ENCODE data around the gene LGI4.
"Not testable (repeated sequence)": the region's sequence is repeated elsewhere in the genome, so short reads cannot be mapped to it uniquely, and the experiment has no call there.

Gene LGI4

DNA sequence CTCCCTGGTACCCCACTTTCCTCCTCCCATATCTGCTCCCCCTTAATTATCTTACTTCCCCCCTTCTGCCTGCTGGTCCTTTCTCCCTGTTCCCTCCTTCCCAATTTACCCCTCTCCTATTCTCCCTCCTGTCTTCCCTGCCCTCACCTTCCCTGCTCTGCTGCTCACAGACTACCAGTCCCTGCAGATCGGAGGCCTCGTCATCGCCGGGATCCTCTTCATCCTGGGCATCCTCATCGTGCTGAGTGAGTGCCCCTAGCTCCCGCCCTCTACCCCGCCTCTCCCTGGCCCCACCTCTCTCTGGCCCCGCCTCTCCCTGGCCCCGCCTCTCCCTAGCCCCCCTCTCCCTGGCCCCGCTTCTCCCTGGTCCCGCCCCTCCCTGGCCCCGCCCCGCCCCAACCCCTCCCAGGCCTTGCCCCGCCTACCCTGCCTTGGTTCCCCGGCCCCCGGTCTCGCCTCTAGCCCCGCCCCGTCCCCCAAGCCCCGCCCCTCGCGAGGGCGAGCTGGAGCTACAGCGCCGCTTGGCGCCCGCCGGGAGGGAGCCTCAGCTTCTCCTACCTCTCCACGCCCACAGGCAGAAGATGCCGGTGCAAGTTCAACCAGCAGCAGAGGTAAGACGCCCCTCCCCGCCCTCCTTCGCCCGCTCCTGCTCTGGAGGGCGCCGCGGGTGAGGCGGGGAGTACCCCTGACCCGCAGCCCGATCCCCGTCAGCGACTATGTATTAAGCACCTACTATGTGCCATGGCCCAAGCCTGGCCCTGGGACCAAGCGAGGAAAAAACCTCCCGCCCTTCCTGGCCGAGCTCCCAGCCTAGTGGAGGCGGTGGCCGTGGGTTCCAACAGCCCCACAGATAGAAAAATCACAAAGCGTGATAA lies 6.3 kb upstream of the LGI4 start:
- DNase-seq, result no peak

- DNase-seq, result no peak
These were observed 5.5 kb upstream of the LGI4 start for GRCh38 chr19:35140207-35140961.

- no peak for DNase-seq
These were observed 3.5 kb upstream of the LGI4 start, which contains the start of gene FXYD1 for GRCh38 chr19:35138305-35138892. FXYD1 (plus strand) TSS chr19:35138824; CDS start chr19:35140080, 1,256 bp downstream.

DNA sequence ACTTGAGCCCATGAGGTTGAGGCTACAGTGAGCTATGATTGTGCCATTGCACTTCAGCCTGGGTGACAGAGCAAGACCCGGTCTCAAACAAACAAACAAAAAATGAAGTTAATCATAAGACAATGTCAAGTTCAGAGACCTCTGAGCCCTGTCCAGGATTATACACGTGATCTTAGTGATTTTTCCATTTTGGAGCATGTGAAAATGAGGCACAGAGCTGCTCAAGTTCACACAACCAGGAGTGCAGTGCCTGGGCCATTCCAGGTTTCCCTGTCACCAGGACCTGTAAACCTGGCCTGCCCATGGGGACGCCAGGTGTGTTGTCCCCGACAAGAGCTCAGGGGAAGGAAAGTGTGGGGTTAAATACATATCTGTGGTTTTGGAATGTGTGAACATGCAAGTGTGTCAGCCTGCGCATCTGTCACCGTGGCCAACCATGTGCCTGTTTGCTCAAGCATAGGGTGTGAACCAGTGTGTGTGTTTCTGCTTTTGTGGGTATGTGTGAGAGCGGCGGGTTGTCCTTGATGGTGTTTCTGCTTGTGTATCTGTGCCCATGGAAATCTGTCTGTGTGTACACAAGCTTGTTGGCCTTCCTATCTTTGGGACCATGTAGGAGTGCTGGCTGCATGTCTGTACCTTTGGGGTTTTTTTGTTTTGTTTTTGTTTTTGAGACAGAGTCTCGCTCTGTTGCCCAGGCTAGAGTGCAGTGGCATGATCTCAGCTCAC lies 2.3 kb upstream of the LGI4 start:
- DNase-seq, result no peak

- no peak for DNase-seq
These were observed 1.4 kb upstream of the LGI4 start for GRCh38 chr19:35136231-35136630.

DNA sequence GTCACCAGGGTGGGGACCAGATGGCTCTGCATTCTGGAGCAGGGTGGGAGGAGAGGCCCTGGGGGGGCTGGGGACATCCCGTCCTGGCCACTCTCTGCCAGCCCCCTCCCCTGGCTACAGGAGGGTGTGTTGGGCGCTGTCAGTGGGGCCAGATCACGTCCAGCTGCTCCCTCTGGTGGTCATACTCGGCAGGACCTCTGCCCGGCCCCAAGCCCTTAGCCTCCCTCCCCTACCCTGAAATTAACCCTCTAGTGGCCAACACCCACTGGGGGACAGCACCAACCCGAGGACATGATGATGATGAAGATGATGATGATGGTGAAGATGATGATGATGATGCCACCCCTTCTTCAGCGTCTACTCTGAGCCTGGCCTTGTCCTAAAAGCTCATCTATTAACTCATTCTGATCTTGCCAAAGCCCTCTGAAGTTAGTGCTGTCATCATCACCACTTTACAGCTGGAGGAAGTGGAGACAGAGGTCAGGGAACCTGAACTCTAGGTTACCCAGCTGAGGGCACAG lies 590 bp upstream of the LGI4 start:
- DNase-seq, result peak; percentile 8

GRCh38 chr19:35133826-35134225 lies 1.0 kb downstream of the LGI4 start:
- DNase-seq, result no peak

- no peak for DNase-seq
These were observed 2.6 kb downstream of the LGI4 start for GRCh38 chr19:35132254-35132653.

DNA sequence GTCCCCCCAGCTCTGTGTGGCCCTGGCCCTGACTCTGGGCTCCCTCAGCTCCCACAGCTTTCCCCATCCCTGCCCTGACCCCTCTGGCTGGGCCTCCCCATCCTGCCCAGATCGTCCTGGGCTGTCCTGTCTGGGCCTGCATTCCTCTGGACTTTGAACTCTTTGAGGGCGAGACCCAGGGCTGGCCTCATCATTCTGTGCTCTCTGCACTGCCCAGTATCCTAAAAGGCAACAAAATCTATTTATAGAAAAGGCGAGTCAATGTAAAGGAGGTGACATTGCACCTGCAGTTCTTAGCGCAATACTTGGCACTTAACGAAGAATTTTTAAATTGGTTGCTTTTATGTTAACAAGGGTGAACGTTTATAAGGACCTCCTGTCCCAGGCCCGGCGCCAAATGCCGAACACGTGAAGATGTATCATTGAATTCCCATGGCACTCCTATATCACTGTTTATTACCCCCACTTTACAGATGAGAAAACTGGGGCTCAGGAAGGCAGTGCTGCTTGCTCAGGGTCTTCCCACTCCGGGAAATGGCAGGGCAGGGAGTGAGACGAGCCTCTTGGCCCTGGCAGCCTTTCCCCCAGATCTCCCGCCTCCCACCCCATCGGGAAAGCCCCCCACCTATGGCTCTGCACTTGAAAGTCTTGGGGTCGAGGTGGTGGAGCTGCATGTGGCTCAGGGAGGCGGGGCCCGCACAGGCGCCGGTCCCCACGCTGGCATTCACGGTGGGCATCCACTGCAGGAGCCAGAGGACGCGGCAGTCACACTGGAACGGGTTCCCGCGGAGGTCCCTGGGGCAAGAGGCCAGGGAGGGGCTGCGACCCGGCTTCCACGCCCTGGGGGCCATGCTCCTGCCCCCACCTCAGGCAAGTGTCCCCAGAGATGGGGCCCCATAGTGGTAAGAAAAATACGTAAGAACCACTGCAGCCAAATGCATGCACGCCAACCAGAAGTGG lies 3.8 kb downstream of the LGI4 start:
- DNase-seq, result no peak

DNA sequence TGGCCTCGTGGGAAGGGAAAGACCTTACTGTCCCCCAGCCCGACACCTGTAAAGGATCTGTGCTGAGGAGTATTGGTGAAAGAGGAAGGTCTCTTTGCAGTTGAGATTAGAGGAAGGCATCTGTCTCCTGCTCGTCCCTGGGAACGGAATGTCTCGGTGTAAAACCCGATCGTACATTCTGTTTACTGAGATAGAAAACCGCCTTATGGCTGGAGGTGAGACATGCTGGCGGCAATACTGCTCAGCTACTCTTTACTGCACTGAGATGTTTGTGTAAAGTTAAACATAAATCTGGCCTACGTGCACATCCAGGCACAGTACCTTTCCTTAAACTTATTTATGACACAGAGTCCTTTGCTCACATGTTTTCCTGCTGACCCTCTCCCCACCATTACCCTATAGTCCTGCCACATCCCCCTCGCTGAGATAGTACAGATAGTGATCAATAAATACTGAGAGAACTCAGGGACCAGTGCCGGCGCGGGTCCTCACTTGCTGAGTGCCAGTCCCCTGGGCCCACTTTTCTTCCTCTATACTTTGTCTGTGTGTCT lies 5.1 kb downstream of the LGI4 start:
- not testable (repeated sequence) for DNase-seq

DNA sequence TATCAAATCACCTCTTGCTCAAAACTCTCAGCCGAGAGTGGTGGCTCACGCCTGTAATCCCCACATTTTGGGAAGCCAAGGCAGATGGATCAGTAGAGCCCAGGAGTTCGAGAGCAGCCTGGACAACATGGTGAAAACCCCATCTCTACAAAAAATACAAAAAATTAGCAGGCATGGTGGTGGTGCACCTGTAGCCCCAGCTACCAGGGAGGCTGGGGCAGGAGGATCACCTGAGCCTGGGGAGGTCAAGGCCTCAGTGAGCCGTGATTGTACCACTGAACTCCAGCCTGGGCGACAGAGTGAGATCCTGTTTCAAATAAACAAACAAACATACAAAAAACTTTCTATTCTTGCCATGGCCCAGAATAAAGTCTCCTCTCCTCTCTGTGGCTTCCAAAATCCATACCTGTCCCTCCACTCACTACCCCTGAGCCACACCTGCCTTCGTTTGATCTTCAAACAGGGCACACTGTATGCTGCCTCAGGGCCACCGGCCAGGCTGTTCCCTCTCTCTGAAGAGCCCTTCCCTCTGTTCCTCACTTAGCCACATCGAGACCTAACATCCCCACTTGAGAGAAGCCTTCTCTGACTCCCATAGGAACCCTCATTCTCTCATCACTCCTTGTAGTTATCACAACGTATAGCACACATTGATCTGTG lies 6.3 kb downstream of the LGI4 start:
- no peak for DNase-seq

DNA sequence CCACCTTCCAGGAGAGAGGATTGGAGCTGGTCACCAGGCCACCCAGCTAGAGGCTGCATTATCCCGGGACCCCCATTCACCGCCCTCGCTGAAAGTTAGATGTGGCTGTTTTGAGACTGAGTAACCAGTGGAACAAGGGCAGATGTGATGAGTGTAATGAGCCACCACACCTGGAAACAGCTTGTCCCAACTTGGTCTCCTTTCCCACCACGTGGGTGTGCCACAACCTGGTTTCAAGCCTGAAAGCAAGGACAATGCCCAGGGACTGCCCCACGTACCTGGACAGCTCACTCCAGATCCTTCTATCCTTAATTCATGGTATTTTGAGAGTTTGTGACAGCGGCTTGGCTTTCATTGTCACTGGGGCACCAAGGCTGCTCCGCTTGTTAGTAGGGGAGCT lies 7.0 kb downstream of the LGI4 start:
- no peak for DNase-seq

DNA sequence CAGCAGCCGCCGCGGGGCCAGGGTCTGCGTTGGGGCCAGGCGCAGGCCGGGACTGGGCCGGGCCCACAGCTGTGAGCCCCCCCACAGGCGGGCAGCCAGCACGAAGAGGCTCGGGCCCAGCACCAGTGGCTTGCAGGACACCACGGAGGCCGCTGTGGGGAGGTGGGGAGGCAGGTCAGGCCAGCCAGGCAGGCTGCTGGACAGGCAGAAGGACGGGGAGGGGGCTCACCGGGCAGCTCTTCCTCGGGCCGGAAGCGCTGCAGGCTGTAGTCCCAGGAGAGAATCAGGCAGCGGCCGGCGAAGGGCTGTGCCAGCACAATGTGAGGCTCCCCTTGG lies 8.3 kb downstream of the LGI4 start:
- no peak for DNase-seq

- no peak for DNase-seq
These were observed 8.9 kb downstream of the LGI4 start for GRCh38 chr19:35125749-35126623.

GRCh38 chr19:35125270-35125717 lies 9.6 kb downstream of the LGI4 start:
- DNase-seq, result no peak

DNA sequence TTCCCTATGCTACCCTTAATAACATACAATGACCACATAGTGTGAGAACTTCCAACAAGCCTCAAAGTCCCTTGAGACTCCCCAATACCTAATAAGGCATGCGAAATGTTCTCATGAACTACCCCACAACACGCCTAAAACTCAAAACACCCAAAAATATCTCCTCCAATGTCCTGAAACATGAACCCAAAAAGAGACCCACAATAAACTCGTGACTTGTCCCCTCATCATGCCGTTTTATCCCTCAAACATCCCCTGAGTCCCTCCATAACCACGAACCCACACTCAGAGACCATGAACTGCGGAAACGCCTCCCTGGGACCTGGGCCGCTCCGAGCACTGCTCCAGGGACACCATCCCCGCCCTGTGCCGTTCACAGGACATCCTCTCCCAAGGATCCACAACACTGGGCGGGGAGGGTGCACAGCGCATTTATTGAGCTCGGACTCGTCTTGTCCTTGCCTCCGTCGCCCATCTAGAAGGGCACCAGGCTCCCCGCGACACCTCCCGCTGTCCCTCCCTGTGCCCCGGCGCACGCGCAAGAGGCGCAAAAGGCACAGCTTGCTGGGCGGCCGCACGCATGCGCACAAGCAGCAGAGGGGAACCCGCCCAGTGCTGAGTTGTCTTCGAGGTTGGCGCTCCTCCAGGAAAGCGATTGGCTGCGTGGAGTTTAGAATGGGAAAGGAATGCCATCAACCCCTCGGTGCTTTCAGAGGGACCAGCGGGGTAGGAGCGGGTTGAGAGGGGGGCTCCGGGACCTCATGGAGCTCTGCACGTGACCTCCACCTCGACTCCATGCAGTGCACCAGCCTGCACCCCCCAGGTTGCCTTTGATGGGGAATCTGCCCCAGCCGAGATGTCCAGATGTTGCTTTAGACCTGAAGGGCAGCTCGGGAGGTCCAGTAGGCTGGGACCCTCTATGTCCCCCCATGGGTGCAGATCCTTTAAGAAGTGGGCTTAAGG lies 10.5 kb downstream of the LGI4 start:
- DNase-seq, result peak; percentile 40

- no peak for DNase-seq
These were observed 11.3 kb downstream of the LGI4 start for GRCh38 chr19:35123573-35123972.
